ENCODE results near the gene RCAN3.

DNA sequence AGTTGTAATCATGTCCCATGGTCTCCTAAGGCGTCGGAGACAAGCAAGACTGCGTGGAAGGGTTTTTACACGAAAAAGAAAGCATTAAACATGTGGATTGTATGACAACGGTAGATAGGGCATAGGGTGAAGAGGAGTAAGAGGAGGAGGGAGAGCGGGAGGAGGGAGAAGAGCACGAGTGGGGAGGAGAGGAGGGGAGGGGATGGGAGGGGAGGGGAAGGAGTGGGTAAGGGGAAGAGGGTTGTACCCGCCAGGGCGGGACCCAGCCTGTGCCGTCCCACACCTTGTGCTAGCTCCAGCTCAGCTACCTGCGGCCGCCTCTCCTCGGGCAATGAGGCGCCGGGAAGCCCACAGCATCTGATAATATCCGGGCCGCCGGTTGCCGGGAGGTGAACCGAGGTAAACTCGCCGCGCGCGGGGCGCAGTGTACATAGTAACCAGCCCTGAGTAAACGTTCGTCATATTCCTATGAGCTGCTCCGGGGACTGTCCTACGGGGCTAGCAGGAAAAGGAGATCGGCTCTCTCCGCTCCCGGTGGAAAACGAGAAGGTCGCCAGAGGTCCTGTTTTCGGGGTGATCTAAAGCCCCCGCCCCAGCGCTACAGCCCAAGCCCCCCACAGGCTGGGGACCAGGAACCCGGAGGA, 449 bp upstream of the RCAN3 start:
- TF ChIP-seq, protein P1, sequence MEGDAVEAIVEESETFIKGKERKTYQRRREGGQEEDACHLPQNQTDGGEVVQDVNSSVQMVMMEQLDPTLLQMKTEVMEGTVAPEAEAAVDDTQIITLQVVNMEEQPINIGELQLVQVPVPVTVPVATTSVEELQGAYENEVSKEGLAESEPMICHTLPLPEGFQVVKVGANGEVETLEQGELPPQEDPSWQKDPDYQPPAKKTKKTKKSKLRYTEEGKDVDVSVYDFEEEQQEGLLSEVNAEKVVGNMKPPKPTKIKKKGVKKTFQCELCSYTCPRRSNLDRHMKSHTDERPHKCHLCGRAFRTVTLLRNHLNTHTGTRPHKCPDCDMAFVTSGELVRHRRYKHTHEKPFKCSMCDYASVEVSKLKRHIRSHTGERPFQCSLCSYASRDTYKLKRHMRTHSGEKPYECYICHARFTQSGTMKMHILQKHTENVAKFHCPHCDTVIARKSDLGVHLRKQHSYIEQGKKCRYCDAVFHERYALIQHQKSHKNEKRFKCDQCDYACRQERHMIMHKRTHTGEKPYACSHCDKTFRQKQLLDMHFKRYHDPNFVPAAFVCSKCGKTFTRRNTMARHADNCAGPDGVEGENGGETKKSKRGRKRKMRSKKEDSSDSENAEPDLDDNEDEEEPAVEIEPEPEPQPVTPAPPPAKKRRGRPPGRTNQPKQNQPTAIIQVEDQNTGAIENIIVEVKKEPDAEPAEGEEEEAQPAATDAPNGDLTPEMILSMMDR (IDR thresholded peaks at IDR 0.05): no peak
- TF ChIP-seq EP300 (IDR thresholded peaks at IDR 0.05): no peak

Data from esophagus muscularis mucosa (tissue), 3 donors.